Measurements from ENCODE around the gene CCDC187.

DNA sequence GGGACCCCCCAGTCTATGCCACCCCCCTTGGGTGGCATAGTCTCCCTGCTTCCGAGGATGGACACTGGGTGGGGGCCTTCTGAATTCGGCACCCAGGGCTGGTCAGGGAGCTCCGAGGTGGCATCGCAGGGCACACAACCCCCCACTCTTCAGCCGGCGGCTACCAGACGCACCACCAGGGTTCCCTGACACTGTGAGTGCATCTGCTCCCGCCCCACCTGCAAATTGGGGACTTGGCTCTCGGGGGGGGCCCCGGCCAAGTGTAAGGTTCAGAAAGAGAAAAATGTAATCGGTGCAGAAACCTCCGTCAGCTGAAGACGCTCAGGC lies 45.6 kb downstream of the CCDC187 start:
- no peak for TF ChIP-seq YY1 (IDR thresholded peaks at IDR 0.05; ENCODE audit: insufficient read depth, insufficient read length)
- no peak for TF ChIP-seq ZNF274 (IDR thresholded peaks at IDR 0.05; ENCODE audit: low read depth, low read length)
- TF ChIP-seq SUZ12 (IDR thresholded peaks at IDR 0.05; ENCODE audit: extremely low read depth, insufficient read depth, insufficient read length) = no peak

Measured in NT2/D1 (cell line).